ENCODE measurements around the gene LMO3.
A peak's percentile ranks its signal among the peaks of the same experiment; 100 is the strongest.

The LMO3 gene

DNA sequence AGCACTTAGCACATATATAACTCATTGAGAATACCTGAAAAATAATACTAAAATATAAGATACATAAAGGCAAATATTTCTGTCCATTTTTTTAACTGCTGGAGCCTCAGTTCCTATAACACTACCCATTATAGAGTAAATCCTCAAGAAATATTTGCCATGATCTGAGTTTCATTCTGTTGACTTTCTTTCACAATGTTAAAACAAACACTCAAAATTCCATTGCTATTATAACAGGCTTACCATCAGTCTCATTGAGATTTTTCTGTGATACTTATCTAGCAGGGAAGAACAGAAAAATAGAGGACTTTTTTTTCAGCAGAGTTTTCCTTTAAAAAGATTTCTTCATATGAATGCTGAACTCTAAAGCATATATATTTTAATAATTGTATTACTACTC, 24.5 kb downstream of the LMO3 start:
- no peak overlapping the region for H3K4me3 ChIP-seq (ENCODE audit: low read depth, low read length)
- DNase-seq (ENCODE audit: low read depth): no peak
- TF ChIP-seq, protein P1, sequence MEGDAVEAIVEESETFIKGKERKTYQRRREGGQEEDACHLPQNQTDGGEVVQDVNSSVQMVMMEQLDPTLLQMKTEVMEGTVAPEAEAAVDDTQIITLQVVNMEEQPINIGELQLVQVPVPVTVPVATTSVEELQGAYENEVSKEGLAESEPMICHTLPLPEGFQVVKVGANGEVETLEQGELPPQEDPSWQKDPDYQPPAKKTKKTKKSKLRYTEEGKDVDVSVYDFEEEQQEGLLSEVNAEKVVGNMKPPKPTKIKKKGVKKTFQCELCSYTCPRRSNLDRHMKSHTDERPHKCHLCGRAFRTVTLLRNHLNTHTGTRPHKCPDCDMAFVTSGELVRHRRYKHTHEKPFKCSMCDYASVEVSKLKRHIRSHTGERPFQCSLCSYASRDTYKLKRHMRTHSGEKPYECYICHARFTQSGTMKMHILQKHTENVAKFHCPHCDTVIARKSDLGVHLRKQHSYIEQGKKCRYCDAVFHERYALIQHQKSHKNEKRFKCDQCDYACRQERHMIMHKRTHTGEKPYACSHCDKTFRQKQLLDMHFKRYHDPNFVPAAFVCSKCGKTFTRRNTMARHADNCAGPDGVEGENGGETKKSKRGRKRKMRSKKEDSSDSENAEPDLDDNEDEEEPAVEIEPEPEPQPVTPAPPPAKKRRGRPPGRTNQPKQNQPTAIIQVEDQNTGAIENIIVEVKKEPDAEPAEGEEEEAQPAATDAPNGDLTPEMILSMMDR (conservative IDR thresholded peaks at IDR 0.05; ENCODE audit: low read depth, low read length): no peak

DNA sequence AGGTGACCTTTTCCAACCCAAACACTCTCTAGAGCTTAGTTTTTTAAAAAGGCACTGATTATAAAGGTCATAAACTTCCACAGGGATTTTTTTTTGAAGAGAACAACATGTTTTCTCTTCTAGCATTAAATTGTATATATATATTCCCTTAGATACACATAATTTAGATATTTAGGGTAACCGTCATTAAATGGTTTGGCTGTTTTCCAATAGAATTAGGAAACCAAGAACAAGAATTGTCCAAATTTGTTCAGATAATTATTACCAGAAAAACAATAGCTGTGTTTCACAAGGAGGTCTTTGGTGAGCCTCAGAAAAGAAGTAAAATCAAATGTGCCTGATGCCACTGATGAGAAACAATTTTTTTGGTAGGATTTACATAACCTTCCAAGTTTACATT, 26.9 kb downstream of the LMO3 start:
- H3K4me3 ChIP-seq (ENCODE audit: low read depth, low read length): no peak overlapping the region
- TF ChIP-seq, protein P1 (conservative IDR thresholded peaks at IDR 0.05; ENCODE audit: low read depth, low read length): no peak
- DNase-seq (ENCODE audit: low read depth): no peak

DNA sequence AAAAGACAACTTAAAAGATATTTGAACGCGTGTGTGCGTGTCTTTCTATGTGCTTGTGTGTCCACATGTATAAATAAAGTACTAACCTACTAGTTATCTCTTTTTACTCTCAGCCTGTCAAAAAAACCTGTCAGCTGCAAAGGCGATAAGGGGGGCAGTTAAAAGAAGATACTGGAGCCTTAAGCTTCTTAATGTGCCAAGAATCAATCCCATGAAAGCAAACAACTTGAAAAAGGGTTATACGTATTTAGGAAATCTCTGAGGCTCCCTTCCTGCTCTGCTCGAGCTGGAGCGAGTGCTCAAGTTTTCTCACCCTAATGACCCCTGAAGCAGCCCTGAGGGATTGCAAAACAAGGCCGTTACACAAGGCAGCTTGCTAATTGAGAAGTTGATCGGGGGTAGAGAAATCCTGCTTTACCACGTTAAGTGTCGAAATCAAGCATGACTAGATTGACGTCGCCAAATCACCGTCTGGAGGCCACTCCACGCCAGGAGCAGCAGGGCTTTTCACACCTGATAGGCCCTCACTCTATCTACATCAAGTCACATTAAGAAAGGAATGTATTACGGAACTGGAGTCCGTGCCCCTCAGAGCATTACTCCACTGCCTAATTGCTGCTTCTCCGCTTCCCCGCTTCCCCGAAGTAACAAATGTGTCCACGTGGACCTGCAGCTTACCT, 32.4 kb downstream of the LMO3 start:
- H3K4me3 ChIP-seq (ENCODE audit: low read depth, low read length): no peak overlapping the region
- TF ChIP-seq, protein P1 (conservative IDR thresholded peaks at IDR 0.05; ENCODE audit: low read depth, low read length): no peak
- peak; percentile 35 for DNase-seq (ENCODE audit: low read depth)

DNA sequence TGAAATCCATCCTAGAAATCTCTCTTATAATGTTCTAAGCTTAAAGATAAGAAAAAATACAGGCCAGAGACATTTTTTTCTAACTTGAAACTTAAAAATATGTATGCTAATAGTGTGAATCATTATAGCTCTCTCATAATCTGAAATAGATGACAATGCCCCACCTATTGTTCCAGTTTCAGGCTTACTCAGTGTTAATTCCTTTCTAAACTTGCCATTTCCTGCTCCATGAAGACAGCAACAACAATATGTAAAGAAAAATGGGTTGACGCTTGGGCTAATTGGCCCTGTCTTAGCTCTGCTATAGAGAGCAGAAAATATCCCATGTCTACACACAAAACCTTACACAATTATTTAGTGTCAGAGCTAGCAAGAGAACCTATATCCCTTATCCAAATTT, 37.1 kb downstream of the LMO3 start:
- no peak overlapping the region for H3K4me3 ChIP-seq (ENCODE audit: low read depth, low read length)
- no peak for DNase-seq (ENCODE audit: low read depth)
- TF ChIP-seq, protein P1 (conservative IDR thresholded peaks at IDR 0.05; ENCODE audit: low read depth, low read length): no peak

DNA sequence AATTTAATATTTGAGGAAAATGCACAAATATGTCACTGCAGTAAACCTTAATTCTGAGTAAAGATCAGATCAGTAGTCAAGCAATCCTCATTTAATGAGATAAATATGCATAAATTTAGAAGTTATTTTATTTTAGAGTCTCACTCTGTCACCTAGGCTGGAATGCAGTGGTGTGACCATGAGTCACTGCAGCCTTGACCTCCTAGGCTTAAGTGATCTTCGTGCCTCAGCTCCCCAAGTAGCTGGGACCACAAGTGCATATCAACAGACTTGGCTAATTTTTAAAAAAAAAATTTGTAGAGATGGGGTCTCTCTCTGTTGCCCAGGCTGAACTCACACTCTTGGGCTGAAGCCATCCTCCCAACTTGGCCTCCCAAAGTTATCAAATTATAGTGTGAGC, 41.3 kb downstream of the LMO3 start:
- H3K4me3 ChIP-seq (ENCODE audit: low read depth, low read length): no peak overlapping the region
- TF ChIP-seq, protein P1 (conservative IDR thresholded peaks at IDR 0.05; ENCODE audit: low read depth, low read length): no peak
- no peak for DNase-seq (ENCODE audit: low read depth)

DNA sequence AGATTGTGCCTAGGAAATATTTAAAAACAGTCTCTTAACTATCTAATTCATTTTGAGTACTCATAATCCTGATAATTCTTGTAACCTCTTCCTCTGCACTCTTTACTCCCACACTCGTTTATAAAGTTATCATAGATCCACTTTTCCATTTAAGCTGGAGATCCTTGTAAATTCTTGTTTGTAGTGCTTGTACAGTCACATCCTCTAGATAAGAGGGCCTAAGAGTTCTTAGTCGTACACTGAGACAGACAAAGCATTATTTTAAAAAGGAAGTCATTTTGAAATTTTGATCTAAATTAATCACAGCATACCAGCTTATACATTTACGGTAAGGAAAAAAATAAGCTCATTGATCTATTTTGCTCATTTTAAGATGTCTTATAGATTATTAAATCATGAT, 42.5 kb downstream of the LMO3 start:
- no peak for DNase-seq (ENCODE audit: low read depth)
- TF ChIP-seq, protein P1 (conservative IDR thresholded peaks at IDR 0.05; ENCODE audit: low read depth, low read length): no peak
- no peak overlapping the region for H3K4me3 ChIP-seq (ENCODE audit: low read depth, low read length)

DNA sequence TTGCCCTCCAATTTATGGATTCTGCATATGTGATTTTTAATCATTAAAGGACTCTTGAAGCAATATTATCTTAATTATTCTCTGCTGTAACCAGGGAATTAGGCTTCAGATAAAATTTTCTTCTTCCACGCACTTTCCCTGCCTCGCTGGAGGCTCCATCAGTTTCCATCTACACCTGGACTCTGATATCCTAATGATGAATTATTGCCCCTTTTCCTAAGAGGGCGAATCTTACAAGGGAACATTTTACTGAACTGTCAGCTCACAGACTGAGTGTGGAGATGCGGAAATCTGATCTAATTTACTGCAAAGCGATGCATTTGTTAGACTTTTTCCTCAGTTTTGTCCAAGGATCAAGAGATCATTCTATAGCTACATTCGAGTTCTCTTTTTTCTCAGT, 43.0 kb downstream of the LMO3 start:
- TF ChIP-seq, protein P1 (conservative IDR thresholded peaks at IDR 0.05; ENCODE audit: low read depth, low read length): no peak
- DNase-seq (ENCODE audit: low read depth): no peak
- H3K4me3 ChIP-seq (ENCODE audit: low read depth, low read length): no peak overlapping the region
